ENCODE results near the gene CNGB1.

The CNGB1 gene

GRCh38 chr16:57981636-57982035 is 10.7 kb upstream of the CNGB1 start:
- no peak for TF ChIP-seq ZBTB7A (IDR thresholded peaks at IDR 0.05; ENCODE audit: low read depth)
- no peak for TF ChIP-seq NFIC (IDR thresholded peaks at IDR 0.05)

- TF ChIP-seq NFIC (IDR thresholded peaks at IDR 0.05) (no peak), CEBPB (IDR thresholded peaks at IDR 0.05) (no peak), CREB1 (IDR thresholded peaks at IDR 0.05; ENCODE audit: low read depth) (no peak), MAX (IDR thresholded peaks at IDR 0.05) (no peak), TEAD4 (IDR thresholded peaks at IDR 0.05) (no peak), TAF1 (IDR thresholded peaks at IDR 0.05; ENCODE audit: low read depth) (no peak), TCF12 (IDR thresholded peaks at IDR 0.05; ENCODE audit: low read depth) (no peak), RAD21 (IDR thresholded peaks at IDR 0.05; ENCODE audit: low read depth) (no peak), EP300 (IDR thresholded peaks at IDR 0.05; ENCODE audit: borderline replicate concordance) (no peak), ZBTB7A (IDR thresholded peaks at IDR 0.05; ENCODE audit: low read depth) (no peak), EGR1 (IDR thresholded peaks at IDR 0.05) (no peak)
- TF ChIP-seq, protein P1, sequence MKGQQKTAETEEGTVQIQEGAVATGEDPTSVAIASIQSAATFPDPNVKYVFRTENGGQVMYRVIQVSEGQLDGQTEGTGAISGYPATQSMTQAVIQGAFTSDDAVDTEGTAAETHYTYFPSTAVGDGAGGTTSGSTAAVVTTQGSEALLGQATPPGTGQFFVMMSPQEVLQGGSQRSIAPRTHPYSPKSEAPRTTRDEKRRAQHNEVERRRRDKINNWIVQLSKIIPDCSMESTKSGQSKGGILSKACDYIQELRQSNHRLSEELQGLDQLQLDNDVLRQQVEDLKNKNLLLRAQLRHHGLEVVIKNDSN (IDR thresholded peaks at IDR 0.05): no peak
Measured at GRCh38 chr16:57979006-57979585, 8.2 kb upstream of the CNGB1 start.

- TF ChIP-seq TAF1 (IDR thresholded peaks at IDR 0.05; ENCODE audit: low read depth) (no peak), FOXM1 (IDR thresholded peaks at IDR 0.05; ENCODE audit: borderline replicate concordance, low read depth) (no peak), MAX (IDR thresholded peaks at IDR 0.05) (no peak), RAD21 (IDR thresholded peaks at IDR 0.05; ENCODE audit: low read depth) (peak; percentile 54; the same call in 1 of the 2 replicates)
Measured at GRCh38 chr16:57977418-57978069, 6.6 kb upstream of the CNGB1 start.

- TF ChIP-seq FOXM1 (IDR thresholded peaks at IDR 0.05; ENCODE audit: borderline replicate concordance, low read depth) (no peak), TAF1 (IDR thresholded peaks at IDR 0.05; ENCODE audit: low read depth) (no peak)
Measured at GRCh38 chr16:57976331-57976796, 5.4 kb upstream of the CNGB1 start.

- TF ChIP-seq CEBPB (IDR thresholded peaks at IDR 0.05) (no peak), CREB1 (IDR thresholded peaks at IDR 0.05; ENCODE audit: low read depth) (no peak), TCF12 (IDR thresholded peaks at IDR 0.05; ENCODE audit: low read depth) (no peak), TEAD4 (IDR thresholded peaks at IDR 0.05) (no peak), ZBTB7A (IDR thresholded peaks at IDR 0.05; ENCODE audit: low read depth) (no peak), YY1 (IDR thresholded peaks at IDR 0.05; ENCODE audit: low read depth) (no peak)
Measured at GRCh38 chr16:57972306-57972705, 1.4 kb upstream of the CNGB1 start.

- TF ChIP-seq NFIC (IDR thresholded peaks at IDR 0.05): peak; percentile 35; the same call in 1 of the 2 replicates
- no peak for TF ChIP-seq ZBTB7A (IDR thresholded peaks at IDR 0.05; ENCODE audit: low read depth)
Measured at GRCh38 chr16:57971848-57972247, 920 bp upstream of the CNGB1 start.

- TF ChIP-seq ZBTB7A (IDR thresholded peaks at IDR 0.05; ENCODE audit: low read depth) (no peak), NFIC (IDR thresholded peaks at IDR 0.05) (no peak), REST (IDR thresholded peaks at IDR 0.05; ENCODE audit: low read depth) (no peak), CEBPB (IDR thresholded peaks at IDR 0.05) (no peak)
Measured at GRCh38 chr16:57970319-57970718, 609 bp downstream of the CNGB1 start.

- no peak for TF ChIP-seq MAX (IDR thresholded peaks at IDR 0.05)
- TF ChIP-seq TEAD4 (IDR thresholded peaks at IDR 0.05): no peak
- no peak for TF ChIP-seq TCF12 (IDR thresholded peaks at IDR 0.05; ENCODE audit: low read depth)
- TF ChIP-seq NFIC (IDR thresholded peaks at IDR 0.05): no peak
- no peak for TF ChIP-seq CREB1 (IDR thresholded peaks at IDR 0.05; ENCODE audit: low read depth)
- TF ChIP-seq ZBTB7A (IDR thresholded peaks at IDR 0.05; ENCODE audit: low read depth): no peak
- TF ChIP-seq YY1 (IDR thresholded peaks at IDR 0.05; ENCODE audit: low read depth): no peak
- TF ChIP-seq REST (IDR thresholded peaks at IDR 0.05; ENCODE audit: low read depth): no peak
- no peak for TF ChIP-seq EP300 (IDR thresholded peaks at IDR 0.05; ENCODE audit: borderline replicate concordance)
- TF ChIP-seq RAD21 (IDR thresholded peaks at IDR 0.05; ENCODE audit: low read depth): no peak
- no peak for TF ChIP-seq EGR1 (IDR thresholded peaks at IDR 0.05)
- TF ChIP-seq CEBPB (IDR thresholded peaks at IDR 0.05): no peak
- TF ChIP-seq, protein P1 (IDR thresholded peaks at IDR 0.05): no peak
- TF ChIP-seq FOXM1 (IDR thresholded peaks at IDR 0.05; ENCODE audit: borderline replicate concordance, low read depth): no peak
- TF ChIP-seq TAF1 (IDR thresholded peaks at IDR 0.05; ENCODE audit: low read depth): no peak
Measured at GRCh38 chr16:57969451-57970123, 1.3 kb downstream of the CNGB1 start.
